ENCODE results near the gene OR6C75. TPM values are rescaled to one million over a fixed set of nuclear protein-coding genes. Genes with fewer than 3 reads are reported as not detected.
"Not testable (repeated sequence)": the region's sequence is repeated elsewhere in the genome, so short reads cannot be mapped to it uniquely, and the experiment has no call there.

The OR6C75 gene
- total and polyA plus RNA-seq, 2 of the 4 experiments (the other 2 are of a cell fraction) = not detected

GRCh38 chr12:55409133-55409532 lies 46.4 kb downstream of the OR6C75 start:
- H4K91ac ChIP-seq (ENCODE audit: insufficient read depth, low read depth, low read length); H3K27me3 ChIP-seq (ENCODE audit: control insufficient read depth, insufficient read depth, low read length); H4K5ac ChIP-seq (ENCODE audit: low read depth, low read length); POLR2A ChIA-PET (ENCODE audit: unreplicated experiment); H3K4me2 ChIP-seq (ENCODE audit: low read depth, low read length); H3K36me3 ChIP-seq (ENCODE audit: control insufficient read depth, insufficient read depth, low read length); ATAC-seq (ENCODE audit: low read depth); H4K20me1 ChIP-seq (ENCODE audit: insufficient read depth, low read length); H2BK15ac ChIP-seq (ENCODE audit: low read depth, low read length); in situ Hi-C loops (cut with MboI; ENCODE audit: low sequenced_read_pairs); H3K4ac ChIP-seq (ENCODE audit: low read depth, low read length); H3K9me3 ChIP-seq (ENCODE audit: control insufficient read depth, insufficient read depth, low read length); dilution Hi-C loops (cut with HindIII; ENCODE audit: low sequenced_read_pairs, unreplicated experiment); H3K9me1 ChIP-seq (ENCODE audit: insufficient read depth, low read length); DNase-seq; intact Hi-C loops (cut with micrococcal nuclease); H3K4me3 ChIP-seq (ENCODE audit: insufficient read depth, low read depth, low read length); H3K4me1 ChIP-seq (ENCODE audit: control insufficient read depth, insufficient read depth, low read length); H3K23ac ChIP-seq (ENCODE audit: low read depth, low read length); H3K14ac ChIP-seq (replicated peaks; ENCODE audit: low read depth, low read length); H2AK9ac ChIP-seq (replicated peaks; ENCODE audit: low read depth, low read length, poor library complexity); H2BK20ac ChIP-seq (ENCODE audit: low read depth, low read length); H2AFZ ChIP-seq (replicated peaks; ENCODE audit: low read length, poor library complexity); H2BK120ac ChIP-seq (ENCODE audit: low read depth, low read length); H3K9ac ChIP-seq (ENCODE audit: low read depth, low read length); BruUV-seq (replicated peaks); CTCF ChIA-PET; H2AK5ac ChIP-seq (ENCODE audit: low read depth, low read length); H3K79me1 ChIP-seq (ENCODE audit: low read depth in 1 of 2, low read length in 2 of 2); H3K27ac ChIP-seq (ENCODE audit: insufficient read depth, low read length); H2BK5ac ChIP-seq (ENCODE audit: low read depth, low read length, poor library complexity, severe bottlenecking); H3K18ac ChIP-seq (ENCODE audit: low read depth, low read length); H4K8ac ChIP-seq (ENCODE audit: low read depth in 2 of 2, low read length in 2 of 2); H3K56ac ChIP-seq (ENCODE audit: extremely low read depth, insufficient read depth, low read length): not testable (repeated sequence)
- peak; percentile 47; the same call in 1 of the 2 replicates for TF ChIP-seq MAFK (IDR thresholded peaks at IDR 0.05; ENCODE audit: low read depth, low read length)
- no CpG with 5 or more reads among the region's 1 CpG for WGBS, 2 experiments (ENCODE audit: extremely low coverage in 2 of 2, insufficient read length in 1 of 2)

- BruUV-seq (replicated peaks); intact Hi-C loops (cut with micrococcal nuclease); ATAC-seq (ENCODE audit: low read depth): not testable (repeated sequence)
Observed at GRCh38 chr12:55412138-55412537, 49.4 kb downstream of the OR6C75 start.

More at GRCh38 chr12:55412138-55412537, 49.4 kb downstream of the OR6C75 start:
- H3K9me1 ChIP-seq (ENCODE audit: insufficient read depth, low read length); CTCF ChIA-PET; H3K4ac ChIP-seq (ENCODE audit: low read depth, low read length); H3K4me2 ChIP-seq (ENCODE audit: low read depth, low read length); H2AFZ ChIP-seq (replicated peaks; ENCODE audit: low read length, poor library complexity); POLR2A ChIA-PET (ENCODE audit: unreplicated experiment); H4K8ac ChIP-seq (ENCODE audit: low read depth in 2 of 2, low read length in 2 of 2); H3K27ac ChIP-seq (ENCODE audit: insufficient read depth, low read length); H3K36me3 ChIP-seq (ENCODE audit: control insufficient read depth, insufficient read depth, low read length); H3K4me1 ChIP-seq (ENCODE audit: control insufficient read depth, insufficient read depth, low read length); H4K5ac ChIP-seq (ENCODE audit: low read depth, low read length); H2BK120ac ChIP-seq (ENCODE audit: low read depth, low read length); H3K56ac ChIP-seq (ENCODE audit: extremely low read depth, insufficient read depth, low read length); H3K4me3 ChIP-seq (ENCODE audit: insufficient read depth, low read depth, low read length); H3K9ac ChIP-seq (ENCODE audit: low read depth, low read length); H2BK20ac ChIP-seq (ENCODE audit: low read depth, low read length); H4K91ac ChIP-seq (ENCODE audit: insufficient read depth, low read depth, low read length); H3K18ac ChIP-seq (ENCODE audit: low read depth, low read length); in situ Hi-C loops (cut with MboI; ENCODE audit: low sequenced_read_pairs); H2AK9ac ChIP-seq (replicated peaks; ENCODE audit: low read depth, low read length, poor library complexity); H3K9me3 ChIP-seq (ENCODE audit: control insufficient read depth, insufficient read depth, low read length); H4K20me1 ChIP-seq (ENCODE audit: insufficient read depth, low read length); H3K23ac ChIP-seq (ENCODE audit: low read depth, low read length); H2AK5ac ChIP-seq (ENCODE audit: low read depth, low read length); H2BK5ac ChIP-seq (ENCODE audit: low read depth, low read length, poor library complexity, severe bottlenecking); H3K14ac ChIP-seq (replicated peaks; ENCODE audit: low read depth, low read length); DNase-seq; H3K27me3 ChIP-seq (ENCODE audit: control insufficient read depth, insufficient read depth, low read length); dilution Hi-C loops (cut with HindIII; ENCODE audit: low sequenced_read_pairs, unreplicated experiment); H2BK15ac ChIP-seq (ENCODE audit: low read depth, low read length); H3K79me1 ChIP-seq (ENCODE audit: low read depth in 1 of 2, low read length in 2 of 2): not testable (repeated sequence)
- WGBS, 2 experiments (ENCODE audit: extremely low coverage in 2 of 2, insufficient read length in 1 of 2) = no CpG with 5 or more reads among the region's 15 CpGs

Data from IMR-90 (cell line).